ENCODE data around the gene SYCE3. TPM values are rescaled to one million over a fixed set of nuclear protein-coding genes. Genes with fewer than 3 reads are reported as not detected.
"Not testable (repeated sequence)": the region's sequence is repeated elsewhere in the genome, so short reads cannot be mapped to it uniquely, and the experiment has no call there.

SYCE3 gene
- total RNA-seq, 2 experiments from 2014 or later: not detected

GRCh38 chr22:50535113-50535512, 27.6 kb downstream of the SYCE3 start:
- no peak for DNase-seq

GRCh38 chr22:50533856-50534711, 28.6 kb downstream of the SYCE3 start:
- CTCF ChIA-PET: interaction anchor here (7.8 kb wide), 1 partner anchor 7 kb away, joined by 116 read pairs; the partner anchor contains the start of genes SCO2 and TYMP
- Mint-ChIP-seq H3K4me3 (peak overlapping the region; percentile 5), H3K4me1 (ENCODE audit: low read depth) (peaks cover 44% of the 10 kb centered on the region), H3K27ac (peak overlapping the region; percentile 100), H3K36me3 (ENCODE audit: low read depth) (peaks cover 20% of the 10 kb centered on the region)
- ATAC-seq; H3K27me3 Mint-ChIP-seq (ENCODE audit: low read depth); H3K9me3 Mint-ChIP-seq (ENCODE audit: insufficient read depth): not testable (repeated sequence)
- POLR2A ChIA-PET: interaction anchor here (3.1 to 7.1 kb wide), 2 partner anchors 13 to 14 kb away, joined by 11 to 142 read pairs; partner anchors contain the start of gene KLHDC7B
- DNase-seq: peak; percentile 24

More at GRCh38 chr22:50535113-50535512, 27.6 kb downstream of the SYCE3 start:
- ChIA-PET CTCF (interaction anchor here (7.1 to 7.8 kb wide), 2 partner anchors 8 to 86 kb away, joined by 39 to 116 read pairs; partner anchors contain the start of genes SCO2 and TYMP), POLR2A (interaction anchor here (1.2 to 8.4 kb wide), 3 partner anchors 7 to 28 kb away, joined by 4 to 335 read pairs (median 11); partner anchors contain the start of genes LMF2, SCO2 and TYMP)
- no peak overlapping the region for H3K27ac Mint-ChIP-seq
- no peaks in the 10 kb centered on the region for H3K27me3 Mint-ChIP-seq (ENCODE audit: low read depth)
- H3K36me3 Mint-ChIP-seq (ENCODE audit: low read depth): peaks cover 26% of the 10 kb centered on the region
- peaks cover 52% of the 10 kb centered on the region for H3K4me1 Mint-ChIP-seq (ENCODE audit: low read depth)
- ATAC-seq: no peak
- no peaks in the 10 kb centered on the region for H3K9me3 Mint-ChIP-seq (ENCODE audit: insufficient read depth)
- no peak overlapping the region for H3K4me3 Mint-ChIP-seq

GRCh38 chr22:50532824-50533796, 29.6 kb downstream of the SYCE3 start:
- ChIA-PET POLR2A (interaction anchor here (0.7 to 8.7 kb wide), 6 partner anchors 6 to 88 kb away, joined by 3 to 335 read pairs (median 20); partner anchors contain the start of genes KLHDC7B and SYCE3), CTCF (interaction anchor here (1.0 kb wide), 2 partner anchors 8 to 88 kb away, joined by 3 to 5 read pairs; no protein-coding TSS in a partner anchor)
- no peaks in the 10 kb centered on the region for H3K9me3 Mint-ChIP-seq (ENCODE audit: insufficient read depth)
- H3K36me3 Mint-ChIP-seq (ENCODE audit: low read depth): peaks cover 28% of the 10 kb centered on the region
- ATAC-seq (no peak), DNase-seq (no peak)
- H3K4me1 Mint-ChIP-seq (ENCODE audit: low read depth): peaks cover 48% of the 10 kb centered on the region
- H3K4me3 Mint-ChIP-seq: peak overlapping the region; percentile 94
- H3K27ac Mint-ChIP-seq: peak overlapping the region; percentile 100
- H3K27me3 Mint-ChIP-seq (ENCODE audit: low read depth): no peaks in the 10 kb centered on the region

GRCh38 chr22:50531962-50532674, 30.6 kb downstream of the SYCE3 start:
- H3K36me3 Mint-ChIP-seq (ENCODE audit: low read depth): peaks cover 33% of the 10 kb centered on the region
- no peaks in the 10 kb centered on the region for H3K9me3 Mint-ChIP-seq (ENCODE audit: insufficient read depth)
- H3K4me1 Mint-ChIP-seq (ENCODE audit: low read depth): peaks cover 53% of the 10 kb centered on the region
- ChIA-PET POLR2A (interaction anchor here (0.8 to 8.7 kb wide), 9 partner anchors 7 to 341 kb away, joined by 3 to 335 read pairs (median 6); partner anchors contain the start of genes CHKB, KLHDC7B and SYCE3), CTCF (interaction anchor here (1.0 to 1.1 kb wide), 3 partner anchors 9 to 89 kb away, joined by 3 to 5 read pairs (median 3); no protein-coding TSS in a partner anchor)
- peak overlapping the region; percentile 94 for H3K4me3 Mint-ChIP-seq
- no peaks in the 10 kb centered on the region for H3K27me3 Mint-ChIP-seq (ENCODE audit: low read depth)
- ATAC-seq: no peak
- H3K27ac Mint-ChIP-seq: peak overlapping the region; percentile 100
- no peak for DNase-seq

GRCh38 chr22:50531546-50531961, 31.2 kb downstream of the SYCE3 start:
- no peaks in the 10 kb centered on the region for H3K27me3 Mint-ChIP-seq (ENCODE audit: low read depth)
- peaks cover 55% of the 10 kb centered on the region for H3K4me1 Mint-ChIP-seq (ENCODE audit: low read depth)
- H3K9me3 Mint-ChIP-seq (ENCODE audit: insufficient read depth): no peaks in the 10 kb centered on the region
- peaks cover 37% of the 10 kb centered on the region for H3K36me3 Mint-ChIP-seq (ENCODE audit: low read depth)
- peak overlapping the region; percentile 94 for H3K4me3 Mint-ChIP-seq
- ATAC-seq: peak; percentile 32
- ChIA-PET POLR2A (interaction anchor here (0.8 to 8.7 kb wide), 9 partner anchors 7 to 341 kb away, joined by 3 to 335 read pairs (median 6); partner anchors contain the start of genes CHKB, KLHDC7B and SYCE3), CTCF (interaction anchor here (1.0 to 1.1 kb wide), 2 partner anchors 9 to 89 kb away, joined by 3 read pairs; no protein-coding TSS in a partner anchor)
- H3K27ac Mint-ChIP-seq: peak overlapping the region; percentile 100
- peak; percentile 84 for DNase-seq

- ChIA-PET POLR2A (interaction anchor here (0.6 to 8.7 kb wide), 11 partner anchors 8 to 340 kb away, joined by 3 to 335 read pairs (median 5); partner anchors contain the start of genes CHKB, KLHDC7B and SYCE3), CTCF (interaction anchor here (1.1 kb wide), 1 partner anchor 90 kb away, joined by 3 read pairs; no protein-coding TSS in a partner anchor)
- H3K4me3 Mint-ChIP-seq: peak overlapping the region; percentile 94
- DNase-seq (peak; percentile 92), ATAC-seq (peak; percentile 47)
- H3K9me3 Mint-ChIP-seq (ENCODE audit: insufficient read depth): no peaks in the 10 kb centered on the region
- no peaks in the 10 kb centered on the region for H3K27me3 Mint-ChIP-seq (ENCODE audit: low read depth)
- H3K36me3 Mint-ChIP-seq (ENCODE audit: low read depth): peaks cover 37% of the 10 kb centered on the region
- peaks cover 51% of the 10 kb centered on the region for H3K4me1 Mint-ChIP-seq (ENCODE audit: low read depth)
- peak overlapping the region; percentile 100 for H3K27ac Mint-ChIP-seq
These were observed 31.7 kb downstream of the SYCE3 start for GRCh38 chr22:50530877-50531545.

GRCh38 chr22:50530580-50530876, 32.2 kb downstream of the SYCE3 start:
- ATAC-seq (peak; percentile 4), DNase-seq (no peak)
- Mint-ChIP-seq H3K36me3 (ENCODE audit: low read depth) (peaks cover 37% of the 10 kb centered on the region), H3K9me3 (ENCODE audit: insufficient read depth) (no peaks in the 10 kb centered on the region), H3K27ac (peak overlapping the region; percentile 100), H3K27me3 (ENCODE audit: low read depth) (no peaks in the 10 kb centered on the region), H3K4me3 (peak overlapping the region; percentile 94), H3K4me1 (ENCODE audit: low read depth) (peaks cover 51% of the 10 kb centered on the region)
- ChIA-PET POLR2A (interaction anchor here (0.6 to 8.7 kb wide), 8 partner anchors 8 to 340 kb away, joined by 3 to 335 read pairs (median 10); partner anchors contain the start of genes CHKB, KLHDC7B and SYCE3), CTCF (no interaction called here)

GRCh38 chr22:50529897-50530579, 32.7 kb downstream of the SYCE3 start, which contains the start of gene TYMP:
Gene TYMP (minus strand): TSS chr22:50530012. CDS start chr22:50529709, 303 bp downstream.
- CTCF ChIA-PET: interaction anchor here (1.0 to 6.5 kb wide), 3 partner anchors 8 to 33 kb away, joined by 5 to 116 read pairs (median 7); partner anchors contain the start of gene SYCE3
- Mint-ChIP-seq H3K4me1 (ENCODE audit: low read depth) (peaks cover 51% of the 10 kb centered on the region), H3K27ac (peak within 1 kb of the TSS; percentile 100), H3K27me3 (ENCODE audit: low read depth) (no peaks in the 10 kb centered on the region), H3K9me3 (ENCODE audit: insufficient read depth) (no peaks in the 10 kb centered on the region), H3K4me3 (peak within 1 kb of the TSS; percentile 94), H3K36me3 (ENCODE audit: low read depth) (peaks cover 37% of the 10 kb centered on the region)
- POLR2A ChIA-PET: interaction anchor here (0.6 to 8.7 kb wide), 10 partner anchors 9 to 169 kb away, joined by 3 to 335 read pairs (median 4); partner anchors contain the start of genes KLHDC7B, LMF2, NCAPH2 and SYCE3
- ATAC-seq (peak; percentile 32), DNase-seq (peak; percentile 85)

- Mint-ChIP-seq H3K4me1 (ENCODE audit: low read depth) (peaks cover 52% of the 10 kb centered on the region), H3K9me3 (ENCODE audit: insufficient read depth) (no peaks in the 10 kb centered on the region), H3K27ac (peak overlapping the region; percentile 91), H3K27me3 (ENCODE audit: low read depth) (no peaks in the 10 kb centered on the region), H3K4me3 (peak overlapping the region; percentile 80), H3K36me3 (ENCODE audit: low read depth) (peaks cover 41% of the 10 kb centered on the region)
- DNase-seq: no peak
- ATAC-seq: no peak
- ChIA-PET CTCF (interaction anchor here (0.6 to 6.5 kb wide), 6 partner anchors 8 to 277 kb away, joined by 3 to 116 read pairs (median 4); partner anchors contain the start of gene SYCE3), POLR2A (interaction anchor here (0.6 to 8.7 kb wide), 11 partner anchors 10 to 170 kb away, joined by 3 to 335 read pairs (median 5); partner anchors contain the start of genes KLHDC7B, LMF2, NCAPH2 and SYCE3)
These were observed 33.3 kb downstream of the SYCE3 start for GRCh38 chr22:50529416-50529896.

All from activated CD8-positive, alpha-beta T cell treated with anti-CD3 and anti-CD28 coated beads, Interleukin-2, amount 10 ng/mL, durations not matched to agents 7 days and 5 days (primary cell).